GM21515 (cell line): Measurements from ENCODE around the gene RAC2.
A peak's percentile ranks its signal among the peaks of the same experiment; 100 is the strongest.

Experiments used
- ATAC-seq: cut with Tn5 transposase; IDR thresholded peaks from one replicate; pipeline ENCODE4 v1.9.1; 2021; ENCODE audit not compliant: unreplicated experiment

The RAC2 gene

GRCh38 chr22:37275622-37276021 lies 31.6 kb upstream of the RAC2 start:
- no peak for ATAC-seq

DNA sequence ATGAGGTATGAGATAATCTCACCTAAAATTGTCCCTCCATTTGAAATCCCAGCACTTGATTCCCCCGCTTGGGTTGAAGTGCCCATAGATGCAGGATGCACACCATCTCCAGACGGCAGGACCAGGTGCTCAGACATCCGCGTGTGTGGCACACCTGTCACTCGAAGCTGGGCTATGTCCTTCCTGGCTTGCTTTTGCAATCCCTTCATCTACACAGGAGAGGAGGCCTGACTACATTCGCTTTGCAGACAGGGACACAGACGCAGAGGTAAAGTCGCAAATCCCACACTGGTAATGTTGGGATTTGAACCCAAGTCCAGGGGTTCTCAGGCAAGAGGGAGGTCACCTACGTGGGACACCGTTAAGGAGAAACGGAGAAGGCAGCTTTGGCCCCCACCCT lies 31.1 kb upstream of the RAC2 start:
- no peak for ATAC-seq

GRCh38 chr22:37274380-37274862 lies 30.4 kb upstream of the RAC2 start:
- no peak for ATAC-seq

GRCh38 chr22:37273846-37274225 lies 29.8 kb upstream of the RAC2 start:
- no peak for ATAC-seq

DNA sequence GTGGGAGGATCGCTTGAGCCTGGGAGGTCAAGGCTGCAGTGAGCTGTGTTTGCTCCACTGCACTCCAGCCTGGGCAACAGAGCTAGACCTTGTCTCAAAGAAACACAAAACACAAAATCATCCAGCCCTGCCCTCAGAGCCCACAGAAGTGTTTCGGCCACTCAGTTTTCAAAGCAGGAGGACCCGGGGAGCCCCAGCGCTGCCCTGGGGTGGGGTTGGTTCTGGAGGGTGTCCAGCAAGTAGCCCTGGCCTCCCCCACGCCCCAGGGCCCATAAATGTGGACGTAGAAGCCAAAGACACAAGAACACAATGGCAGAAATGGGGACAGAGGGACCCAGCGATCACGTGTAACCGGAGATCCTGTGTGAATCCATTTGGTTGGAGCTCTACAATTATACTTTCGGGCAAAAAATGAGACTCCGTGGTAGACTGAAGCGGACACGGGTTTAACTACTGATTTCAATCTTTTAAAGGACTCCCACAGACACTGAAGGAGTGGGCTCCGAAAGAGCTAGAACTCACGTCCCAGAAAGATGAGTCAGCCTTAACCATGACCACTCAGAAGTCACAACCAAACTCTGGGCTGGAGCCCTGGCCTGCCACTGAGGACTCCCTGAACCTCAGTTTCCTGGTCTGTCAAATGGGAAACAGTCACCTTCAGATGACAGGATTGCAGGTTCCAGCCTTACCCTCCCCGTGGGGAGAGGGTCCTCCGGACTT lies 29.2 kb upstream of the RAC2 start:
- ATAC-seq, result no peak

DNA sequence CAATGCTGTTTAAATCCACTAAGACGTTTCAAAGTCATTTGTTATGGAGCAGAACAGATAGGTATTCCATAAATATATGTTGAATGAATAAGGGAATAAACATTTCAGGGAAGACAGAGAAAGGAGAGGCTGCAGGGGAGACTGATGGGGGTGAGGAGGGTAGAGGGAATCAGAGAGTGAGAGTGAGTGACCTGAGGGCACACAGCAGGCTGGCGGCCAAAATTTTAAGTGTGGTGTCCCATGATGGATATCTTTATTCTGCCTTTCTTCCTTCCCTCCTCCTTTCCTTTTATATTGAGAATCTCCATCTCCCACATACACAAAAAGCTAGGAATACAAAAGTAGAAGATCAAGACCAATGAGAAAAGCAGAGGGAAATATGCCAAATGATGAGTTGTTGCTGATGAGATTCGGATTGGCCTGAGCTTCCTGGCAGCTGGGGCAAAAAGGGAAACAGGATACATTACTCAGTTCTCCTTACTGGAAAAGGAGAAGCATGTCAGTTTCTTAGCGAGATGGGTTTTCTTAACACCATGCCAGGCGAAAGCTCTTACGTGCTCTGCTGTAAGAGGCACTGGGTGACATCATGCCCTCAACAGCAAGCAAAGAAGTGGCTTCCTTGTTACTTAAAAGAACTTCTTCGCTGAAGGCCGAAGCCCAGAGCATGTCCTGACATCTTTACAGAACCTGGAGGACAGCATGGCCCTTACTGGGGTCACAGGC lies 27.0 kb upstream of the RAC2 start:
- no peak for ATAC-seq

DNA sequence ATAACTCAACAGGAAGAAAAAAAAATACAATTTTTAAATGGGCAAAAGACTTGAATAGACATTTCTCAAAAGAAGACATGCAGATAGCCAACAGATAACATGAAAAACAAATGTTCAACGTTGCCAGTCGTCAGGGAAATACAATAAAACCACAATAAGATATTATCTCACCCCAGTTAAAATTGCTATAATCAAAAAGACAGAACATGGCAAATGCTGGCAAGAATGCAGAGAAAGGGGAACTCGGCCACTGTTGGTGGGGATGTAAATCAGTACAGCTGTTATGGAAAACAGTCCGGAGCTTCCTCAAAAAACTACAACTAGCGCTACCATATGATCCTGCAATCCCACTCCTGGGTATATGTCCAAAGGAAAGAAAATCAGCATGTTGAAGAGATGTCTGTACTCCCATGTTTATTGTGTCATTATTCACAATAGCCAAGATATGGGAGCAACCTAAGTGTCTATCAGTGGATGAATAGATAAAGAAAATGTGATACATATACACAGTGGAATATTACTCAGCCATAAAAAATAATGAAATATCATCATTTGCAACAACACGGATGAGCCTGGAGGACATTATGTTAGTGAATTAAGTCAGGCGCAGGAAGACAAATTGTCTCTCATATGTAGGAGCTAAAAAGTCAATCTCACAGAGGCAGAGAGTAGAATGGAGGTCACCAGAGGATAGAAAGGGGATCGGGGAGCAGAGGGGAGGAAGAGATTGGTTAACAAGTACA lies 26.0 kb upstream of the RAC2 start:
- no peak for ATAC-seq

DNA sequence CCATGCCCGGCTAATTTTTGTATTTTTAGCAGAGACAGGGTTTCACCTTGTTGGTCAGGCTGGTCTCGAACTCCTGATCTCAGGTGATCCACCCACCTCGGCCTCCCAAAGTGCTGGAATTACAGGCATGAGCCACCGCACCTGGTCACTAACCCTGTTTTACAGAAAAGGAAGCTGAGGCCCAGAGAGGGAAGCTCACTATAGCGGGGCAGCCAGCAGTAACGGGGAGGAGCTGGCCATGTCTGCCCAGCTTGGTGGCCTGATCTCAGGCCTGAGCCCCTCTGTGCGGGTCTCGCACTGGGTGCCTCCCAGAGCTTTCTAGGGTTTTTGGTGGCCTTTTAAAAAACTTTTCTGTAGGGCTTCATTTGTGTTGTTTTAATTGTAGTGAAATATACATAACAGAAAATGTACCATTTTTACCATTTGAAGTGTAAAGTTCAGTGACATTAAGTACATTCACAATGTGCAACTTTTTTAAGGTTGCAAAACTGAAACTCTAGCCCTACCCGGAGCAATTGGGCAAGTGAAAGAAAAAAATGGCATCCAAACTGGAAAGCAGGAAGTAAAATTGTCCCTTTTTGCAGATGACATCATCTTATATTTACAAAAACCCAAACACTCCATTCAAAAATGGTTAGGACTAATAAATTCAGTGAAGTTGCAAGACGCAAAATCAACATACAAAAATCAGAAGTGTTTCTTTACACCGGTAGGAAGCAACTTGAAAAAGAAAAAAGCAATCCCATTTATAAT lies 23.8 kb upstream of the RAC2 start:
- ATAC-seq, result no peak

DNA sequence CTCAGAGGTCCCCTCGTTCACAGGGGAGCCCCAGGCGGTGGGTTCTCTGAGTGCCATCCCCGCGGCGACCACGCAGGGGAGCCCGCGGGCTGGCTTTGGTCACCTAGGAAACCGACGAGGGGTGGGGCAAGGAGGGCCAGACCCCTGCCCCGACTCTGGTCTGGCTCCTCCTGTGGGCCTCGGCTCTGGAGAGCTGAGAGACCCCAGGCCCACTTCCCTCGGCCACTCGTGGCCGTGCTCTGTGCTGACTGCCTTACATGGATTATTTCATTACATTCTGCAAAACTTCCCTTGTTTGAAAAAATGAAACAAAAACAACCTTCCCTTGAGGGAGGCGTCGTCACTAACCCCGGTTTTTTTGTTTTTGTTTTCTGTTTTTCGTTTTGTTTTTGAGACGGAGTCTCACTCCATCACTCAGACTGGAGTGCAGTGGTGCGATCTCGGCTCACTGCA lies 23.1 kb upstream of the RAC2 start:
- ATAC-seq, result peak; percentile 71

- ATAC-seq, result no peak
These were observed 22.6 kb upstream of the RAC2 start for GRCh38 chr22:37266581-37267134.

DNA sequence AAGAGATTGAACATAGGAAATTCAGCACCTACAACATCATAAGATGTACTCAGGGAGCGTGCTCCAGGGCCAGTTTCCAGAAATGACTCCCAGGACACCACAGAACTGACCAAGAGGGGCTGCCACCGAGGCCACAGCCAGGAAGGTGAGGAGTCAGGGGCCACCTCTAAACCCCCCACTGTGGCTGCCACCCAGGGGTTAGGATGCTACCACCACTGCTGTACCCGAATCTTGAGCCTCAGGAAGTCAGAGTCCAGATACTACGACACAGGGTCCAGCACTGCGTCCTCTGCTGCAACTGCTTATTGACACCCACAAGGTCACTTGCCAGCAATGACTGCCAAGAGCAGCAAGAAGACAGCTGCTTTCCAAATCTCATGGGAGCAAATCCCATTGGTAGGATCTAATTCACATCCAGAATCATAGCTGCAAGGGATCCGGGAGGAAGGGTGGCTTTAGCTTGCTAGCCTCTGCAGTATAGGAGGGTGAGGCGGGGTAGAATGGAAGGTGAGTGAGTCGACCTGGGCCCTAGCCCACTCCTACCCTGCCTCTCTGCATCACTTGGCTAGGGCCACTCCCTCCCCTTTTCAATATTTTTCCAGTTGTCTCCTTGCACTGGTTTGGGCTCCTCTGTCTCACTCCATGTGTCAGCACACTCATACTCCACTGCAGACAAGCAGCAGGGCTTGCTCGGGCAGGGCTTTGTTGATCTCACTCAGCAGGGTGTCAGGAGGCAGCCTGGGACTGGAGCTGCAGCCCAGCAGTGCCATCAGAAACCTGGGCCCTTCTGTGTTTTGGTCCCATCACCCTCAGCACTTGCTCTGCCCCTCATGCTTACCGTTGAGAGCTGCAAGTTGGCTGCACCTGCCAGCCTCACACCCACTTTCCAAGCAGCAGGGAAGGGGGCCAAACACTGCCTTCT lies 20.2 kb upstream of the RAC2 start:
- no peak for ATAC-seq

GRCh38 chr22:37262346-37262745 lies 18.3 kb upstream of the RAC2 start:
- no peak for ATAC-seq

DNA sequence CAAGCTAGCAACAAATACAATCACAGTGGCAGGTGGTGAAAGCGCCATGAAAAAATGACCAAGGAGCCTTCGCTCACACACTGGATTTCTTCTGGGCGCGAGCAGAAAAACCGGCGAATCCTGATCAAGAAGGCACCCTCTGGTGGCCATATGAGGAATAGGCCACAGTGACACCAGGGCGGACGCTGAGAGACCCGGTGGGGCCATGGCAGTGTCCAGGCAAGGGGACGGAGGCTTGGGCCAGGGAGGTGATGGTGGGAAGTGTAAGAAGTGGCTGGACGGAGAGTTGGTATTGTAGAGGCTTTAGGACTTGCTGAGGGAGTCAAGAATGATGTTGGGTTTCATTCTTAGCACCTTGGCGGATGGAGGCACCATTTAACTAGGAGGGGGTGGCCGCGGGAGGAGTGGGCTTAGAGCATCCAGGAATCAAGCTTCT lies 16.9 kb upstream of the RAC2 start:
- no peak for ATAC-seq

DNA sequence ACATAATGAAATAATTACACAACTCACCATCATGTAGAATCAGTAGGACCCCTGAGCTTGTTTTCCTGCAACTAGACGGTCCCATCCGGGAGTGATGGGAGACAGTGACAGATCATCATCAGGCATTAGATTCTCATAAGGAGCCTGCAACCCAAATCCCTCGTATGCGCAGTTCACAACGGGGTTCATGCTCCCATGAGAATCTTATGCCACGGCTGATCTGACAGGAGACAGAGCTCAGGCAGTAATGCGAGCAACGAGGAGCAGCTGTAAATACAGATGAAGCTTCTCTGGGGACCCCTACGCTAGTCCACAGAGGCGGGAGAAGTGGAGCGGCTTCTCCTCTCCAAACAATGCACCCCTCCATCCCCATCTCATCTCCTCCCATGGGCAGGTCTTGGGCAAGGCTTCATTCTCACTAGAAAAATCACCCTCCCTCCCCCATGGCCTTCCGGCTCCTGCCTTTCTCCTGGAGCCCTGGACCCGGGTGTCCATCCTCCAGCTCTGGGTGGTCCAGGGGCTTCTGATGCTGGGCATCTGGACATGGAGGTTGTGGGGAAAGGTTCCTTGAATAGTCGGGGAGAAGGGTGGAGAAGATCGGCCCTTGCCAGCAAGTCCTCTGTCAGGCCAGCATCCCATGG lies 16.2 kb upstream of the RAC2 start:
- ATAC-seq, result no peak

- no peak for ATAC-seq
These were observed 15.5 kb upstream of the RAC2 start for GRCh38 chr22:37259540-37260029.

- ATAC-seq, result no peak
These were observed 14.8 kb upstream of the RAC2 start for GRCh38 chr22:37258753-37259401.

- ATAC-seq, result no peak
These were observed 14.1 kb upstream of the RAC2 start for GRCh38 chr22:37258005-37258752.
